ENCODE data around the gene MEF2D.
A peak's percentile ranks its signal among the peaks of the same experiment; 100 is the strongest.

MEF2D gene

DNA sequence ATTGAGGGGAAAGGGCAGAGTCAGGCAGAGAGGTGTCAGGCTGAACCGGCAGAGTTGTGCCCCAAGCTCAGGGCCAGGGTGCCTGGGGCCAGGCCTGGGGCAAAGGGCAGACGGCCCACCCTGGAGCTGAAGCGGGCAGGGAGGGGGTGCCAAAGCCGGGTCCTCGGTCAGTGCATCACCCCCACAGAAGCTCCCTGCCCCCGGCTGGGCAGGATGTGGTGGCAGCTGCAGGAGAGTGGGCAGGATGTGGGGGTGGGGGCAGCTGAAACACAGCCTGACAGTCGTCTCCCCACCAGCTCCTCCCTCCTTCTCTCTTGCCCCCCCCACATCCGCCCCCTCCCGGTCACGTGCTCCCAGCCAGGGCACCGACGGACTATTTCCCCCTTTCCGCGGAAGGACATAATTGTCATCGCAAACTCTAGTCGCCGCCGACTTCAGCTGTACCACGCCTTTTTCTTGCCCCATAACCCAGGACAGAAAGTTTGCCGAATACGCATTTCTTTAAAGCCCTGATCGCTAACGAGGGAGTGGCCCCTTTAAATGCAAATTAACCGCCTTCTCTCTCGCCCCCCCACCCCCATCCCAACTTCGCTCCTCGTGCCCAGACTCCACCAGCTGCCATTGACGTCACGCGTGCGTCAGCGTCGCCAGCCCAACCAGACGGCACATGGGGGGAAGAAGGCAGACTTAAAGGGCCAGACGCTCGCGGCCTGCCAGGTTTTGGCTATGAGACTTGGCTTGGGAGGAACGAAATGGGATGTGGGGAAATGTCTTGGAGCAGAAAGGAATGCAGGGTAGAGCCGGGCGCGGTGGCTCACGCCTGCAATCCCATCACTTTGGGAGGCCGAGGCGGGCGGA, 4.5 kb upstream of the MEF2D start:
- peaks cover 0 to 21% (median 0%) of the 10 kb centered on the region in 3 experiments for H3K27me3 ChIP-seq (ENCODE audit: control insufficient read depth in 3 of 3, insufficient read depth in 3 of 3, low read depth in 1 of 3, low read length in 3 of 3)
- no peak overlapping the region for H4K91ac ChIP-seq (ENCODE audit: low read depth, low read length, poor library complexity)
- peak overlapping the region; percentile 76 for H3K27ac ChIP-seq (replicated peaks; ENCODE audit: low read length)
- peak overlapping the region; percentile 83 for H2BK15ac ChIP-seq (ENCODE audit: low read length)
- H3K14ac ChIP-seq (ENCODE audit: low read length): peak overlapping the region; percentile 26
- H2BK12ac ChIP-seq (ENCODE audit: low read length): peak overlapping the region; percentile 75
- H4K8ac ChIP-seq (ENCODE audit: low read depth, low read length): peak overlapping the region; percentile 58
- no peaks in the 10 kb centered on the region for H3K79me1 ChIP-seq (ENCODE audit: low read depth, low read length)
- peak overlapping the region; percentile 76 for H3K4me2 ChIP-seq (ENCODE audit: insufficient read depth, low read length, poor library complexity, severe bottlenecking)
- no CpG with 5 or more reads among the region's 45 CpGs for WGBS, 2 donors (ENCODE audit: extremely low coverage in 2 of 2, insufficient read length in 2 of 2, insufficient replicate concordance in 1 of 2)
- peak; percentile 91 for DNase-seq (ENCODE audit: low spot score)
- no peaks in the 10 kb centered on the region for H3K9me3 ChIP-seq (replicated peaks in 1 of 2; ENCODE audit: control insufficient read depth in 2 of 2, insufficient read depth in 1 of 2, low read depth in 1 of 2, low read length in 2 of 2)
- H3K18ac ChIP-seq (ENCODE audit: low read length): peak overlapping the region; percentile 95
- H3K36me3 ChIP-seq (replicated peaks in 1 of 2; ENCODE audit: control insufficient read depth in 2 of 2, insufficient read depth in 2 of 2, low read length in 2 of 2): no peaks in the 10 kb centered on the region
- H3K9ac ChIP-seq (ENCODE audit: low read depth, low read length, poor library complexity): peak overlapping the region; percentile 63
- peak overlapping the region; percentile 84 for H2BK120ac ChIP-seq (ENCODE audit: low read depth, low read length)
- H3K4ac ChIP-seq (ENCODE audit: low read length): peak overlapping the region; percentile 77
- no peak overlapping the region for H2BK5ac ChIP-seq (ENCODE audit: low read length)
- peak overlapping the region; percentile 89 for H3K23ac ChIP-seq (ENCODE audit: low read depth, low read length, poor library complexity)
- peaks cover 18 to 20% of the 10 kb centered on the region in 2 donors for H3K4me1 ChIP-seq (ENCODE audit: control insufficient read depth in 2 of 2, insufficient read depth in 1 of 2, low read depth in 1 of 2, low read length in 2 of 2)
- peak overlapping the region; percentile 85 for H2AK5ac ChIP-seq (ENCODE audit: low read depth, low read length)
- H2AFZ ChIP-seq (ENCODE audit: low read length): peak overlapping the region; percentile 52
- peak overlapping the region; percentile 33 to 34 for H3K4me3 ChIP-seq (ENCODE audit: low read length in 2 of 2)

DNA sequence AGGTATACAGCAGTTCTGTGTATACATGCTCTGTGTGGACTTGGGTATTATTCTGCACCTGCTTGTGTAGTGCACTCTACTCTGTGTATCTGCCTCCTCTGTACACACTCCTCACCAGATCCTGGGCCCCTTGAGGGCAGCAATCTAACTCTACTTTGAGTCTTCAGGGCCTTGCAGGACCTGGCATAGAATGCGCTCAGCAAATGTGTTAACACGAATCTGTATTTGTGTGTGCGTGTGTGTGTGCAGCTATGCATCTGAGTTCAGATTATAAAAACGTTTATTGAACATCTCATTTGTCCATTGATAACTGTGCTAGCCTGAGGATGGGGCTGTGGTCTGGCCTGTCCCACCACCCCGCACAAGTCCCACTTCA, 3.9 kb upstream of the MEF2D start:
- Histone ChIP-seq H3K4ac (ENCODE audit: low read length) (peak overlapping the region; percentile 77), H3K79me1 (ENCODE audit: low read depth, low read length) (no peaks in the 10 kb centered on the region), H3K18ac (ENCODE audit: low read length) (peak overlapping the region; percentile 95), H2BK15ac (ENCODE audit: low read length) (peak overlapping the region; percentile 83), H3K23ac (ENCODE audit: low read depth, low read length, poor library complexity) (peak overlapping the region; percentile 89), H3K27ac (replicated peaks; ENCODE audit: low read length) (peak overlapping the region; percentile 48), H3K4me2 (ENCODE audit: insufficient read depth, low read length, poor library complexity, severe bottlenecking) (no peak overlapping the region), H3K27me3 (ENCODE audit: control insufficient read depth in 3 of 3, insufficient read depth in 3 of 3, low read depth in 1 of 3, low read length in 3 of 3) (peaks cover 0 to 14% (median 0%) of the 10 kb centered on the region in 3 experiments), H2BK5ac (ENCODE audit: low read length) (no peak overlapping the region), H4K91ac (ENCODE audit: low read depth, low read length, poor library complexity) (no peak overlapping the region), H3K9ac (ENCODE audit: low read depth, low read length, poor library complexity) (peak overlapping the region; percentile 63), H3K36me3 (replicated peaks in 1 of 2; ENCODE audit: control insufficient read depth in 2 of 2, insufficient read depth in 2 of 2, low read length in 2 of 2) (no peaks in the 10 kb centered on the region), H3K9me3 (replicated peaks in 1 of 2; ENCODE audit: control insufficient read depth in 2 of 2, insufficient read depth in 1 of 2, low read depth in 1 of 2, low read length in 2 of 2) (no peaks in the 10 kb centered on the region), H2BK120ac (ENCODE audit: low read depth, low read length) (peak overlapping the region; percentile 84), H2BK12ac (ENCODE audit: low read length) (peak overlapping the region; percentile 75), H2AFZ (ENCODE audit: low read length) (peak overlapping the region; percentile 52), H3K4me3 (ENCODE audit: low read length in 2 of 2) (peak overlapping the region; percentile 33 to 34), H2AK5ac (ENCODE audit: low read depth, low read length) (peak overlapping the region; percentile 85), H3K4me1 (ENCODE audit: control insufficient read depth in 2 of 2, insufficient read depth in 1 of 2, low read depth in 1 of 2, low read length in 2 of 2) (peaks cover 14 to 22% of the 10 kb centered on the region in 2 donors), H3K14ac (ENCODE audit: low read length) (peak overlapping the region; percentile 26), H4K8ac (ENCODE audit: low read depth, low read length) (no peak overlapping the region)
- no peak for DNase-seq (ENCODE audit: low spot score)
- no CpG with 5 or more reads among the region's 5 CpGs for WGBS, 2 donors (ENCODE audit: extremely low coverage in 2 of 2, insufficient read length in 2 of 2, insufficient replicate concordance in 1 of 2)

DNA sequence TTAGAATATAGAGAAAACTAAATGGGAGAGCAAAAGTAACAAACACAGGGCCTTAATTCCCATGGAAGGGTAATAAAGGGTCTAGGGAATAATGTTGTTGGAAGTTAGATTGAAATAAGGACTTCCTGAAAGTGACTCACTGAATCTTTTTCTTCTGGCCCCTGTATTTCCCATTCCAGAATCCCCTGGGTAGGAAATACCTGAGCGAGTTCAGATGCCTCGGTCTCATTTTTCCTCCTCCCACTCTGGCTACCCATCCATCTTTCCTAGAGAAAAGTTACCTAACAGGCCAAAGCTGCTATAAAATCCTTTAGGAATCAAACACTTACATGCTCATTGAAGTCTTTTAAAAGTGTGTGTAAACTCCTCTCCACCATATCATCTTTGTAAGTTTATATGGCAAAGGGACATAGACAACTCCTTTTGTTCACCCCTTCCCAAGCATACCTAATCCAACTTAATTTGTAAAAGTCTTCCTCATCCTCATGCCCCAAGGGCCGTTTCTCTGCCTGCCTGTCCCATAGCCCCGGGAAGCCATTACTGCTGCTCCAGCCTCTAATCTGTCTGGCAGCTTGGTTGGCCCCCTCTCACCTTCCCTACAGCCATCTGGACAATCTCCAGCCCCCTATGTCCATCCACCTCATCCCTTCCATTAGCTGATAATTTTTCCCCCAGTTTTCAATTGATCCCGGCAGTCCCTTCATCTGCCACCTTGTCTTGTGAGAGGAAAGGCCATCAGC, 3.3 kb upstream of the MEF2D start:
- Histone ChIP-seq H3K4me1 (ENCODE audit: control insufficient read depth in 2 of 2, insufficient read depth in 1 of 2, low read depth in 1 of 2, low read length in 2 of 2) (peaks cover 15 to 28% of the 10 kb centered on the region in 2 donors), H4K91ac (ENCODE audit: low read depth, low read length, poor library complexity) (no peak overlapping the region), H2BK5ac (ENCODE audit: low read length) (no peak overlapping the region), H3K27ac (replicated peaks; ENCODE audit: low read length) (peak overlapping the region; percentile 14), H3K27me3 (ENCODE audit: control insufficient read depth in 3 of 3, insufficient read depth in 3 of 3, low read depth in 1 of 3, low read length in 3 of 3) (peaks cover 0 to 11% (median 0%) of the 10 kb centered on the region in 3 experiments), H2BK120ac (ENCODE audit: low read depth, low read length) (no peak overlapping the region), H3K18ac (ENCODE audit: low read length) (peak overlapping the region; percentile 49), H3K4ac (ENCODE audit: low read length) (no peak overlapping the region), H2AFZ (ENCODE audit: low read length) (peak overlapping the region; percentile 52), H2AK5ac (ENCODE audit: low read depth, low read length) (peak overlapping the region; percentile 85), H3K36me3 (replicated peaks in 1 of 2; ENCODE audit: control insufficient read depth in 2 of 2, insufficient read depth in 2 of 2, low read length in 2 of 2) (no peaks in the 10 kb centered on the region), H3K79me1 (ENCODE audit: low read depth, low read length) (no peaks in the 10 kb centered on the region), H3K9ac (ENCODE audit: low read depth, low read length, poor library complexity) (no peak overlapping the region), H3K9me3 (replicated peaks in 1 of 2; ENCODE audit: control insufficient read depth in 2 of 2, insufficient read depth in 1 of 2, low read depth in 1 of 2, low read length in 2 of 2) (no peaks in the 10 kb centered on the region), H2BK15ac (ENCODE audit: low read length) (peak overlapping the region; percentile 83), H2BK12ac (ENCODE audit: low read length) (peak overlapping the region; percentile 43), H3K4me3 (ENCODE audit: low read length in 2 of 2) (no peak overlapping the region), H3K4me2 (ENCODE audit: insufficient read depth, low read length, poor library complexity, severe bottlenecking) (no peak overlapping the region), H3K14ac (ENCODE audit: low read length) (no peak overlapping the region), H3K23ac (ENCODE audit: low read depth, low read length, poor library complexity) (no peak overlapping the region), H4K8ac (ENCODE audit: low read depth, low read length) (no peak overlapping the region)
- no CpG with 5 or more reads among the region's 5 CpGs for WGBS, 2 donors (ENCODE audit: extremely low coverage in 2 of 2, insufficient read length in 2 of 2, insufficient replicate concordance in 1 of 2)
- no peak for DNase-seq (ENCODE audit: low spot score)

Measured in neuronal stem cell (in vitro differentiated cells).